SK-N-SH (cell line): ENCODE results near the gene CPNE4. TPM values are rescaled to one million over a fixed set of nuclear protein-coding genes. Genes with fewer than 3 reads are reported as not detected.

Experiments
- CTCF ChIA-PET: fragments of 300-600, 350-600 bp; formaldehyde crosslinking; extraction: SDS; loops from one replicate; lab custom pipeline; 2021; lab: Yijun Ruan, JAX
- POLR2A ChIA-PET: fragments of 350-600 bp; sonication (Branson Sonifier 250); formaldehyde crosslinking; extraction: SDS; loops from one replicate; lab custom pipeline; 2020; ENCODE audit warnings: antibody characterized with exemption, inconsistent platforms; lab: Yijun Ruan, JAX
- DNase-seq: peaks from one replicate; pipeline ENCODE4 v3.0.0; 2012
- H2AFZ ChIP-seq: fragments of 200-600 bp; sonication (generic); 2 replicates; pipeline ENCODE4 v1.8.1; 2016; ENCODE audit warnings: antibody characterized with exemption, mild to moderate bottlenecking, low read depth
- H3F3A ChIP-seq: fragments of 200-600 bp; sonication (generic); replicated peaks from 2 replicates; pipeline ENCODE3; 2016; ENCODE audit warnings: antibody characterized with exemption, mild to moderate bottlenecking; ENCODE audit not compliant: insufficient read depth
- H3K27ac ChIP-seq, 2 experiments: fragments of 200-500 bp in 1 of 2; fragments of 200-600 bp in 1 of 2; sonication (Bioruptor generic) in 1 of 2; sonication (generic), shearing (Covaris generic) in 1 of 2; 2 replicates each; pipeline versions ENCODE4 v1.5.1 to v1.6.1; 2014 to 2016; ENCODE audit warnings: low read depth in 2 of 2, inconsistent platforms in 1 of 2, low read length in 1 of 2, mild to moderate bottlenecking in 1 of 2, mixed read lengths in 1 of 2
- H3K27me3 ChIP-seq: fragments of 200-600 bp; sonication (generic), shearing (Covaris generic); 2 replicates; pipeline ENCODE4 v1.6.1; 2016; ENCODE audit warnings: mixed run types; ENCODE audit not compliant: insufficient read depth
- H3K36me3 ChIP-seq, 2 experiments: fragments of 200-500 bp in 1 of 2; fragments of 200-600 bp in 1 of 2; sonication (Bioruptor generic) in 1 of 2; sonication (generic) in 1 of 2; replicated peaks in 1 of 2; 2 replicates each; pipeline versions ENCODE3 to v1.5.1; 2014 to 2016; ENCODE audit warnings: low read length in 1 of 2, mild to moderate bottlenecking in 1 of 2; ENCODE audit not compliant: insufficient read depth in 2 of 2, control insufficient read depth in 1 of 2
- H3K4me1 ChIP-seq, 2 experiments: fragments of 200-500 bp in 1 of 2; fragments of 200-600 bp in 1 of 2; sonication (Bioruptor generic) in 1 of 2; sonication (generic), shearing (Covaris generic) in 1 of 2; 2 replicates each; pipeline versions ENCODE4 v1.5.1 to v1.6.1; 2014 to 2016; ENCODE audit warnings: low read depth in 1 of 2, low read length in 1 of 2, mixed run types in 1 of 2; ENCODE audit not compliant: insufficient read depth in 2 of 2, control insufficient read depth in 1 of 2
- H3K4me2 ChIP-seq: fragments of 200-600 bp; sonication (generic), shearing (Covaris generic); 2 replicates; pipeline ENCODE4 v1.6.1; 2017; ENCODE audit warnings: mixed run types
- H3K4me3 ChIP-seq, 2 experiments: fragments of 200-500 bp in 1 of 2; fragments of 200-600 bp in 1 of 2; sonication (Bioruptor generic) in 1 of 2; sonication (generic), shearing (Covaris generic) in 1 of 2; 2 replicates each; pipeline versions ENCODE4 v1.5.1 to v1.8.1; 2014 to 2016; ENCODE audit warnings: low read depth in 2 of 2, inconsistent platforms in 1 of 2, low read length in 1 of 2, mild to moderate bottlenecking in 1 of 2, mixed read lengths in 1 of 2, moderate library complexity in 1 of 2
- H3K79me2 ChIP-seq: fragments of 200-600 bp; sonication (generic); 2 replicates; pipeline ENCODE4 v1.8.1; 2017; ENCODE audit warnings: mild to moderate bottlenecking; ENCODE audit not compliant: insufficient read depth
- H3K9ac ChIP-seq: fragments of 200-600 bp; sonication (generic); 2 replicates; pipeline ENCODE4 v1.6.1; 2017; ENCODE audit warnings: mixed run types
- H3K9me2 ChIP-seq: fragments of 200-600 bp; sonication (generic); 2 replicates; pipeline ENCODE4 v1.6.1; 2017; ENCODE audit warnings: mixed run types
- H3K9me3 ChIP-seq: fragments of 200-600 bp; sonication (generic); 2 replicates; pipeline ENCODE4 v1.6.1; 2017; ENCODE audit warnings: mixed run types, mild to moderate bottlenecking, moderate library complexity
- H4K20me1 ChIP-seq: fragments of 200-600 bp; sonication (generic); 2 replicates; pipeline ENCODE4 v1.6.1; 2017; ENCODE audit warnings: mild to moderate bottlenecking, mixed run types; ENCODE audit not compliant: insufficient read depth
- ELF1 ChIP-seq: IDR thresholded peaks from 2 replicates; pipeline ENCODE4 v1.4.0; 2012
- EP300 ChIP-seq, 2 experiments: IDR thresholded peaks; 2 replicates each; pipeline versions ENCODE4 v1.4.0 to v1.6.1; 2012; ENCODE audit warnings: borderline replicate concordance in 1 of 2, low read depth in 1 of 2, low read length in 1 of 2
- FOXM1 ChIP-seq: IDR thresholded peaks from 2 replicates; pipeline ENCODE4 v1.4.0; 2012; ENCODE audit warnings: low read depth, mild to moderate bottlenecking
- GABPA ChIP-seq: IDR thresholded peaks from 2 replicates; pipeline ENCODE4 v1.4.0; 2012; ENCODE audit warnings: low read depth, mild to moderate bottlenecking
- GATA2 ChIP-seq: sonication (generic); formaldehyde crosslinking; IDR thresholded peaks from 2 replicates; pipeline ENCODE4 v1.5.0; 2020; ENCODE audit warnings: mild to moderate bottlenecking, missing genetic modification reagents
- MAX ChIP-seq: IDR thresholded peaks from 2 replicates; pipeline ENCODE4 v1.4.0; 2012; ENCODE audit warnings: low read depth
- MXI1 ChIP-seq: IDR thresholded peaks from 2 replicates; pipeline ENCODE4 v1.6.1; 2012; ENCODE audit warnings: mild to moderate bottlenecking, low read depth, low read length, improper control_type of control experiment
- NRF1 ChIP-seq: IDR thresholded peaks from 2 replicates; pipeline ENCODE4 v1.6.1; 2012; ENCODE audit warnings: low read depth, mild to moderate bottlenecking, low read length
- POLR2AphosphoS5 ChIP-seq: IDR thresholded peaks from 2 replicates; pipeline ENCODE4 v1.6.1; 2012; ENCODE audit warnings: low read depth, low read length
- RAD21 ChIP-seq: IDR thresholded peaks from 2 replicates; pipeline ENCODE4 v1.6.1; 2012; ENCODE audit warnings: mild to moderate bottlenecking, low read length
- RCOR1 ChIP-seq: fragments of 150-350 bp; IDR thresholded peaks from 2 replicates; pipeline ENCODE4 v1.6.1; 2017; ENCODE audit warnings: antibody characterized with exemption, low read length
- REST ChIP-seq: IDR thresholded peaks from 2 replicates; pipeline ENCODE4 v1.6.1; 2012; ENCODE audit warnings: mild to moderate bottlenecking, low read depth, low read length, moderate library complexity
- RFX5 ChIP-seq: IDR thresholded peaks from 2 replicates; pipeline ENCODE4 v1.6.1; 2012; ENCODE audit warnings: mild to moderate bottlenecking, improper control_type of control experiment, low read length
- TAF1 ChIP-seq: IDR thresholded peaks from 2 replicates; pipeline ENCODE4 v1.6.1; 2012; ENCODE audit warnings: low read depth, mild to moderate bottlenecking, low read length, moderate library complexity, borderline replicate concordance
- TCF12 ChIP-seq: IDR thresholded peaks from 2 replicates; pipeline ENCODE4 v1.4.0; 2012
- USF1 ChIP-seq: IDR thresholded peaks from 2 replicates; pipeline ENCODE4 v1.4.0; 2012; ENCODE audit warnings: low read depth, borderline replicate concordance
- USF2 ChIP-seq: fragments of 150-350 bp; IDR thresholded peaks from 2 replicates; pipeline ENCODE4 v1.6.1; 2017; ENCODE audit warnings: antibody characterized with exemption, low read length, low read depth, borderline replicate concordance
- YY1 ChIP-seq: IDR thresholded peaks from 2 replicates; pipeline ENCODE4 v1.4.0; 2012; ENCODE audit warnings: low read depth, mild to moderate bottlenecking
- ZBTB33 ChIP-seq: IDR thresholded peaks from 2 replicates; pipeline ENCODE4 v1.4.0; 2012; ENCODE audit warnings: low read depth, borderline replicate concordance
- WGBS: methylation state at CpG from one replicate; pipeline ENCODE4 v1.1.6; 2017; ENCODE audit warnings: low lambda C conversion rate; 5-methylcytosine and 5-hydroxymethylcytosine counted together
- polyA plus RNA-seq, 3 experiments: library from polyadenylated mRNA; depleted of rRNA; stranded (reverse); fragments of >200 nt; gene quantifications; 2 replicates each; pipeline ENCODE4 v1.2.3, GENCODE V29; 2012

Gene CPNE4
- polyA plus RNA-seq, 1 of the 3 experiments (the other 2 are of a cell fraction), result not detected

GRCh38 chr3:131645638-131646037 lies 389.2 kb downstream of the CPNE4 start:
- H3K27me3 ChIP-seq, result no peaks in the 10 kb centered on the region
- no peaks in the 10 kb centered on the region for H3K36me3 ChIP-seq
- DNase-seq, result no peak
- H3K4me3 ChIP-seq, result no peak overlapping the region
- no peak for TF ChIP-seq EP300 (IDR thresholded peaks at IDR 0.05; ENCODE audit: borderline replicate concordance in 1 of 2, low read depth in 1 of 2, low read length in 1 of 2)
- no peak for TF ChIP-seq RAD21
- no peak for TF ChIP-seq USF1
- no peak for TF ChIP-seq ZBTB33
- TF ChIP-seq MXI1, result no peak
- TF ChIP-seq NRF1, result no peak
- TF ChIP-seq TAF1, result no peak
- TF ChIP-seq USF2, result no peak
- TF ChIP-seq RCOR1, result no peak
- no peak for TF ChIP-seq FOXM1
- TF ChIP-seq MAX, result no peak
- TF ChIP-seq RFX5, result no peak
- no peak overlapping the region for H3K4me2 ChIP-seq
- no peak overlapping the region for H3K9ac ChIP-seq
- ChIA-PET POLR2A (no interaction called here), CTCF (no interaction called here)
- H3K9me2 ChIP-seq, result no peaks in the 10 kb centered on the region
- H3K27ac ChIP-seq, result no peak overlapping the region
- H3K79me2 ChIP-seq, result no peaks in the 10 kb centered on the region
- no peaks in the 10 kb centered on the region for H3K9me3 ChIP-seq
- H3K4me1 ChIP-seq, result no peaks in the 10 kb centered on the region
- no peaks in the 10 kb centered on the region for H3F3A ChIP-seq
- H2AFZ ChIP-seq, result no peak overlapping the region
- H4K20me1 ChIP-seq, result no peaks in the 10 kb centered on the region

- no peaks in the 10 kb centered on the region for H3K4me1 ChIP-seq
- H3K9me3 ChIP-seq, result no peaks in the 10 kb centered on the region
- H3F3A ChIP-seq, result no peaks in the 10 kb centered on the region
- WGBS, result 79% methylated on average over 4 of the region's 4 CpGs
- no peaks in the 10 kb centered on the region for H3K27me3 ChIP-seq
- ChIA-PET POLR2A (no interaction called here), CTCF (no interaction called here)
- H3K9ac ChIP-seq, result no peak overlapping the region
- H3K79me2 ChIP-seq, result no peaks in the 10 kb centered on the region
- no peak overlapping the region for H3K4me3 ChIP-seq
- no peak overlapping the region for H2AFZ ChIP-seq
- no peak overlapping the region for H3K27ac ChIP-seq
- no peak overlapping the region for H3K4me2 ChIP-seq
- no peaks in the 10 kb centered on the region for H4K20me1 ChIP-seq
- H3K36me3 ChIP-seq, result no peaks in the 10 kb centered on the region
- no peak for DNase-seq
- no peaks in the 10 kb centered on the region for H3K9me2 ChIP-seq
- TF ChIP-seq REST (no peak), ELF1 (no peak), USF1 (no peak), POLR2AphosphoS5 (no peak), YY1 (no peak), GABPA (no peak), RFX5 (no peak), GATA2 (CRISPR knock-in tag) (no peak), TCF12 (no peak), MXI1 (no peak)
Measured at GRCh38 chr3:131636266-131636775, 398.5 kb downstream of the CPNE4 start.
